HG03196 (cell line): Measurements from ENCODE around the gene CCDC85A.

ENCODE experiments used
- ATAC-seq: cut with Tn5 transposase; IDR thresholded peaks from one replicate; pipeline ENCODE4 v1.9.1; 2021; ENCODE audit not compliant: unreplicated experiment

CCDC85A gene

DNA sequence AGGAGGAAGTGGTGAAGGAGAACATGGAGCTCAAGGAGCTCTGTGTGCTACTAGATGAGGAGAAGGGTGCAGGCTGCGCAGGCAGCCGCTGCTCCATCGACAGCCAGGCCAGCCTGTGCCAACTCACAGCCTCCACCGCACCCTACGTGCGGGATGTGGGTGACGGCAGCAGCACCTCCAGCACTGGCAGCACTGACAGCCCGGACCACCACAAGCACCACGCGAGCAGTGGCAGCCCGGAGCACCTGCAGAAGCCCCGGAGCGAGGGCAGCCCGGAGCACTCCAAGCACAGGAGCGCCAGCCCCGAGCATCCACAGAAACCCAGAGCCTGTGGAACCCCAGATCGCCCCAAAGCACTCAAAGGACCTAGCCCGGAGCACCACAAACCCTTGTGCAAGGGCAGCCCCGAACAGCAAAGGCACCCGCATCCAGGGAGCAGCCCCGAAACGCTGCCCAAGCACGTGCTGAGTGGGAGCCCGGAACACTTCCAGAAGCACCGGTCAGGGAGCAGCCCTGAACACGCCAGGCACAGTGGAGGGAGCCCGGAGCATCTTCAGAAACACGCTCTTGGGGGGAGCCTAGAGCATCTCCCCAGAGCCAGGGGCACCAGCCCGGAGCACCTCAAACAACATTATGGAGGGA lies 9.0 kb downstream of the CCDC85A start:
- no peak for ATAC-seq

DNA sequence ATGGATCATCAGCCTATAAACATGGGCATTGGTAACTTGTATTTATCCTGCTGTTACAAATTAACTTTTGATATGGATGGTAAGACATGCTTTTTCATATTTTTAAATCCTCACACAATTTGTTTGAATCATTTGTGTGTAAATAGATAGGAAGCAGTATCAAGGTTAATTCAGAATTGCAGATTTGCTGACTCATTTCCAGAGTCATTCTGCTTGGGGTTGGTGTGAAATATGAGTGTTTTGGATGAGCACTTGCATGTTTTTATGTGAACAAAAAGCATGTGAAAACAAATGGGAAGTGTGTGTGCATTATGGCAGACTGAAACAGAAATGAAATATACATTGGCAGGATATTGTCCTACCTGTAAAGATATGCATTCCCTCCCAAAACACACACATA lies 11.8 kb downstream of the CCDC85A start:
- no peak for ATAC-seq

GRCh38 chr2:56197816-56198215 lies 14.0 kb downstream of the CCDC85A start:
- no peak for ATAC-seq

- ATAC-seq: no peak
Observed at GRCh38 chr2:56198936-56199335, 15.1 kb downstream of the CCDC85A start.

DNA sequence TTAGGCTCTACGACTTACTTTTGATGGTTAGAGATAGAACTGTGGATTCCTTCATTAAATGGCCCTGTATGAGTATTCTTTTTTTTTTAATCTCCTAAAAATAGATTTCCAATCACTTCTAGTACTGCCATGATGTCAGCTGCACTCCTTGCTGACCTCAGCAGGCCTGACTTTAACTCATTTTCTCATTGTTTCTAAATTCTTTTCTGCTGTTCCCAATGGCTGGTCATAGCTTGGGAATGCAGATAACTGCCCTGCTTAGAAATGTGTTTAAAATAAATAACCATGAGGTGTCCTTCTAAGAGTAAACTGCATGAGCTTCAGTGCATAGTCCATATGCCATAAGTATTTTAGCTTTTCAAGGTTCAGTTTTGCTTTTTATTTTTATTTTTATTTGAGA lies 15.7 kb downstream of the CCDC85A start:
- no peak for ATAC-seq

DNA sequence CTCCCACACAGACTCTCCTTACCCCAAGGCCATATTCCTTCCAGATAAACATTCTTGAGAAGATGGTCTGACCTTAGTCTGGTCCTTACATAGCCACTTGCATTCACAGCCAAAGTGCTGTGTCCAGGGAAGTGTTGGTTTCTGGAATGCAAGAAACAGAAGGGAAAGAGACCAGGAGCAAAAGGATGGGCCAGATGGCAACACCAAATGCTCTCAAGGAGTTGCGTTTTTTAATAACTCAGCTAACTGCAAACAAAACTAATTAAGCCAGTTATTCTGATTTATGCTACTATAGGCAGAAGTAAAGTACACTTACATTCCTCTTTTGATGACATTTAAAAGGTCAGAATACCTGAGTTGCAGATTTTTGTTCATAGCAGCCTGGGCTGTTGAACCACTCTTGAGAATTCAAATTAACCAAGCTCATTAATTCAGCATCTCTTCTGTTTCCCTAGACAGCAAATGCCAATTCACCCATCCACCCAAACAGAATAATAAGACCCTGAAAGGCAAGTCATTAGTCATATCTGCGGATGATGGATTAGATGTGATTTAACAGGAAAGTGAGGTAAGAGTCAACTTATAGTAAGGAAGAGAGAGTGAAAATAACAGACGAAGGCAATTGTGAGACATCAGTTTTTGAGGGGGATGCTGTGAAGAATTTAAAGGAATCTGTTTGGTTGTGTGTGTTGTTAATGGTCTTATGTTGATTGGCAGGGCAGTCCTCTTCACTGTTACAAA lies 18.8 kb downstream of the CCDC85A start:
- ATAC-seq: no peak

GRCh38 chr2:56204556-56204955 lies 20.8 kb downstream of the CCDC85A start:
- ATAC-seq: no peak

- no peak for ATAC-seq
Observed at GRCh38 chr2:56206250-56206649, 22.5 kb downstream of the CCDC85A start.

- ATAC-seq: no peak
Observed at GRCh38 chr2:56207760-56208159, 24.0 kb downstream of the CCDC85A start.

- ATAC-seq: no peak
Observed at GRCh38 chr2:56208380-56208779, 24.6 kb downstream of the CCDC85A start.

- no peak for ATAC-seq
Observed at GRCh38 chr2:56209701-56210100, 25.9 kb downstream of the CCDC85A start.

- ATAC-seq: no peak
Observed at GRCh38 chr2:56210291-56210690, 26.5 kb downstream of the CCDC85A start.

- ATAC-seq: no peak
Observed at GRCh38 chr2:56211048-56211447, 27.3 kb downstream of the CCDC85A start.

DNA sequence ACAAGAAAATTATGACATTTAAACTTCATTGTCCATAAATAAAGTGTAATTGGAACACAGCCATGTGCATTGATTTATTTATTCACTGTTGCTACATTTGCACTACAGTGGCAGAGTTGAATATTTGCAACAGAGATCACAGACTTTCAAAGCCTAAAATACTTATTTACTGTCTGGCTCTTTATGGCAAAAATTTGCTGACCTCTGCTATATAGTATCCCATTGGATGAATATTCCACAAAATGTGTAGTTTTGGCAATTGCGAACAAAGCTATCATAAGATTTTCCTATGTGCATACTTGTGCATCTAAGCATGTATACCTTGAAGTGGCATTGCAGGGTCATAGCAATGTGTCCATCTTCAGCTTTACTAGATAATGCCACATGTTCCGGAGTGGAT lies 32.1 kb downstream of the CCDC85A start:
- no peak for ATAC-seq

DNA sequence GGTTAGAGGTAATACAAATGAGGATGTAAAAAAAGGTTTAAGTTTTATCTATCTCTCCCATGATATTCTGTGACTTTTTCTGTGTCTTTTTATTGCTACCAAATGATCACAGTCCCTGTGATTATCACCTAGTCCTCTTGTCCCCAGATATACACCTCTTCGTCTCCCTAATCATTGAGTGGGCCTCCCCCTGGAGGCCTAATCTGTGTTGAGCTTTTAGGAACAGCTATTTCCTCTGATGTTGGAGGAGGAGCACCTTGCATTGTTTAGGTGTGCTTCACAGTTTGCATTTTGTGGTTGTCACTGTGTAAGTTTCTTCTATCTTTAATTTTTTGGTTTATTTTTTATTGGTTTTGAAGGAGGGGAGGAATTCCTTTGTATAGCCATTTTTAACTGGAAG lies 33.3 kb downstream of the CCDC85A start:
- no peak for ATAC-seq

DNA sequence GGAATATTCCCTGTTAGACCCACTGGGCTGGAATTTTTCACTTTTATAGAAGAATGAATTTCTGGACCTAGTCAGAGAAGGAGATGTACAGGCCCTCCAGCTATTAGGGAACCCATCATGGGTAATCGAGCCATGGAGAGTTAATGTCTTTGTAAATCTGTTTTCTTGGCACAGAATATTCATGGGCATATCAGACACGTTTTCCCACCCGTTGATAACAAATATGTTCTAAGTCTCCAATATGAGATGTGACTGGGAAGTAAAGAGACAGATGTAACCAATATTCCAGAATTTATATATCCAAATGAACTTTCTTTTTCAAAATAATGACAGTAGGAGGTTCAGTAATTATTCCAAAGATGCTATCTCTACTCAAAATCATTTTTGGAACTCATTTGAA lies 38.7 kb downstream of the CCDC85A start:
- no peak for ATAC-seq

DNA sequence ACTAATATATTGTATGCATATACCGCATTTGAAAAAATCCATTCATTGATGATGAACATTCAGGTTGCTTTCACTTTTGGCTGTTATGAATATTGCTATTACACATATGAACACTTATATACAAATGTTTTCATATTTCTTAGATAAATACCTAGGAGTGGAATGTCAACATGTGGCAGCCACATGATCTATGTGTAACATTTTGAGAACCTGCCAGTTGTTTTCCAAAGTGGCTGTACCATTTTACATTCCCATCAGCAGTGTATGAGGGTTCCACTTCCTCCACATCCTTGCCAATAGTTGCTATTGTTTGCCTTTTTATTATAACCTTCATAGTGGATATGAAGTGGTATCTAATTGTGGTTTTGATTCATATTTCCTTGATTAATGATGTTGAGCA lies 40.5 kb downstream of the CCDC85A start:
- no peak for ATAC-seq

DNA sequence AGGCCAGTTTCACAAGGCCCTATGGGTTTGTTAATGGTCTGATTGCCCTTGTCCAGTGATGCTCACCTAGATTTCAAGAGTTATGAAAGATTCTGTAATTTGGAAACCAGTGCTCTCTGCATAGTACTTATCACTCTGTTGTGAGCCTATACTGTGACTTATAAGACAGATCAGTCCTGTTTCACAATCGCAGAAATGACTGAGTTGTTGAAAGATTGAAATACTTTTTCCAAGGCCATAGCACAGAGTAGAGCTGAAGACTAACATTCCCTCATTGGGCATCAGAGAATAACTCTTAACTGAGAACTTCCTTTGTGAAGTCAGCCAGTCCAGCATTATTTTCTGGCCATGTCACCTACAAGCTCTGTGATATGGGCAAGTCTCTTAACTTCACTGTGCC lies 44.0 kb downstream of the CCDC85A start:
- no peak for ATAC-seq

DNA sequence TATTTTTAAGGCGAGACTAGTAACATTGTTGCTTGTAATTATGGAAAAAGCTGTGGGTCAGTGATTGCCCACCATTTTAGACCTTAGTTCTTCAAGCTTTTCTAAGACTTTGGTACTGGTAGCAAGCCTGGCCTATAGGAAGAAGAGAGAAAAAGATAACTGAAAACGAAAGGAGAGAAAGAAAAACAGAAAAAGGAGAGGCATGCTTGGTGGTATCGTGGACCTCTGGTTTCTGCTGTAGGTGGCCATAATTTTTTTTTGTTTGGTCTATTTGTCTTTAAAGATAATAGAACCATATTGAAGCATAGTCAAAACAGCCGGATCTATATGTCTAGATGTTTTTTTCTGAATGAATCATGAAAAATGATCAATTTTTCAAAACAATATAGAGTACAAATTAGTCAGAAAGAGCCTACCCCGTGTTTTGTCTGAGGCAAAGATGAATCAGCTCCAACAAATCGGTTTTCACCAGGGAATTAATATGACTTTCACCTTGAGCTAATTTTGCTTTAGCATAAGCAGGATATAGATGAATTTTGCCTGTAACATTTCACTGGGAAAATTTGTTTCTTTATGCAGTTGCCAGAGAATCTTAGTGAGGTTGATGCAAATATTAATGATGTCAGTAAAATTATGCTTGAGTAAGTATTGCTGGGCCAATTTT lies 45.7 kb downstream of the CCDC85A start:
- ATAC-seq: no peak

DNA sequence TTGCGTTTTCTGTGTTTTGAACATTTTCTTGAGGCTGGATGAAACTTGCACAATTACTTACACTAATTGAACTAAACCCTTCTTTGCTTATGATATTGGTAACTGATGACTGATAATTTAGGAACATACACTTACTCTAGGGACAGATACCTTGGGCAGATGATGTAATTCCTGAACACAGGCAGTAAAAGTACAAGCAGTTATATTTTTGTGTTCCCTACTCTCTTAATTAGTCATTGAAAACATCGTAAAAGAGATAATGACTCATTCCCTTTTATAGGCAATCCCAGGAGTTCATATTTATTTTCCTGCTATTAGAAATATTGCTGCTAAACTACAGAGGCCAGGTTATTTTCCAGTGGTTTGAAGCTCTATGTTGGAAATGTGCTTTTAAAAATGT lies 46.4 kb downstream of the CCDC85A start:
- ATAC-seq: no peak

GRCh38 chr2:56231361-56231760 lies 47.6 kb downstream of the CCDC85A start:
- ATAC-seq: no peak

- ATAC-seq: no peak
Observed at GRCh38 chr2:56232912-56233311, 49.1 kb downstream of the CCDC85A start.
